ENCODE results near the gene PSMD2. TPM values are rescaled to one million over a fixed set of nuclear protein-coding genes. Genes with fewer than 3 reads are reported as not detected.

PSMD2 gene
- total RNA-seq, 1 experiment from 2014 or later, result 344 TPM

- Mint-ChIP-seq H3K27me3 (ENCODE audit: low read depth) (no peaks in the 10 kb centered on the region), H3K36me3 (ENCODE audit: insufficient read depth in 1 of 3, low read depth in 3 of 3) (peaks cover 16 to 45% (median 41%) of the 10 kb centered on the region in 3 experiments; a peak in 6 of 7 replicates), H3K4me3 (no peak overlapping the region), H3K9me3 (no peaks in the 10 kb centered on the region; a peak in 1 of 5 replicates), H3K4me1 (peaks cover 7 to 16% of the 10 kb centered on the region in 2 experiments), H3K27ac (peak overlapping the region; percentile 52 to 82 (median 81); a peak in 6 of 7 replicates)
- no peak overlapping the region for H2BK5ac ChIP-seq (ENCODE audit: insufficient read length, low read length)
- TF ChIP-seq, protein P1, sequence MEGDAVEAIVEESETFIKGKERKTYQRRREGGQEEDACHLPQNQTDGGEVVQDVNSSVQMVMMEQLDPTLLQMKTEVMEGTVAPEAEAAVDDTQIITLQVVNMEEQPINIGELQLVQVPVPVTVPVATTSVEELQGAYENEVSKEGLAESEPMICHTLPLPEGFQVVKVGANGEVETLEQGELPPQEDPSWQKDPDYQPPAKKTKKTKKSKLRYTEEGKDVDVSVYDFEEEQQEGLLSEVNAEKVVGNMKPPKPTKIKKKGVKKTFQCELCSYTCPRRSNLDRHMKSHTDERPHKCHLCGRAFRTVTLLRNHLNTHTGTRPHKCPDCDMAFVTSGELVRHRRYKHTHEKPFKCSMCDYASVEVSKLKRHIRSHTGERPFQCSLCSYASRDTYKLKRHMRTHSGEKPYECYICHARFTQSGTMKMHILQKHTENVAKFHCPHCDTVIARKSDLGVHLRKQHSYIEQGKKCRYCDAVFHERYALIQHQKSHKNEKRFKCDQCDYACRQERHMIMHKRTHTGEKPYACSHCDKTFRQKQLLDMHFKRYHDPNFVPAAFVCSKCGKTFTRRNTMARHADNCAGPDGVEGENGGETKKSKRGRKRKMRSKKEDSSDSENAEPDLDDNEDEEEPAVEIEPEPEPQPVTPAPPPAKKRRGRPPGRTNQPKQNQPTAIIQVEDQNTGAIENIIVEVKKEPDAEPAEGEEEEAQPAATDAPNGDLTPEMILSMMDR (conservative IDR thresholded peaks at IDR 0.05), result no peak
- no peaks in the 10 kb centered on the region for H3K79me2 ChIP-seq (ENCODE audit: insufficient read depth, low read length)
- H3K4me2 ChIP-seq (ENCODE audit: insufficient read depth, insufficient read length, low read length), result no peak overlapping the region
- no peak overlapping the region for H3T11ph ChIP-seq (ENCODE audit: low read length)
- no peaks in the 10 kb centered on the region for H4K20me1 ChIP-seq (ENCODE audit: control insufficient read depth, insufficient read depth, insufficient read length)
- H2BK12ac ChIP-seq (ENCODE audit: insufficient read length, low read depth, low read length), result no peak overlapping the region
- no peak overlapping the region for H2BK15ac ChIP-seq (ENCODE audit: low read depth, low read length)
- no peaks in the 10 kb centered on the region for H3K27me3 ChIP-seq (ENCODE audit: insufficient read depth, low read length)
- H2AK5ac ChIP-seq (ENCODE audit: insufficient read length, low read length), result no peak overlapping the region
- no peak overlapping the region for H3K56ac ChIP-seq (ENCODE audit: insufficient read length, low read depth, low read length)
- no peaks in the 10 kb centered on the region for H3K79me1 ChIP-seq (ENCODE audit: insufficient read depth, low read depth, low read length, poor library complexity, severe bottlenecking)
- no peak overlapping the region for H2BK120ac ChIP-seq (ENCODE audit: low read depth, low read length, poor library complexity, severe bottlenecking)
- H2AFZ ChIP-seq (ENCODE audit: low read length), result no peak overlapping the region
- no peaks in the 10 kb centered on the region for H3K9me3 ChIP-seq (ENCODE audit: control insufficient read depth, low read depth, low read length)
- H2BK20ac ChIP-seq (ENCODE audit: low read depth, low read length, poor library complexity, severe bottlenecking), result no peak overlapping the region
- H3K23me2 ChIP-seq (ENCODE audit: insufficient read length, low read depth, low read length, poor library complexity, severe bottlenecking), result no peaks in the 10 kb centered on the region
- no peak overlapping the region for H4K8ac ChIP-seq (replicated peaks; ENCODE audit: insufficient read length, low read depth, low read length)
- H3K14ac ChIP-seq (ENCODE audit: insufficient read depth, low read length), result no peak overlapping the region
- H3K23ac ChIP-seq (ENCODE audit: insufficient read length, low read depth, low read length), result no peak overlapping the region
- DNase-seq, result no peak
- no peak overlapping the region for H4K5ac ChIP-seq (ENCODE audit: insufficient read length, low read depth, low read length)
- no peak overlapping the region for H3K9ac ChIP-seq (ENCODE audit: extremely low read depth, insufficient read length, low read length)
- no peaks in the 10 kb centered on the region for H3K4me1 ChIP-seq (ENCODE audit: insufficient read depth, low read length)
- H3K4ac ChIP-seq (ENCODE audit: low read depth, low read length), result no peak overlapping the region
- H4K91ac ChIP-seq (ENCODE audit: insufficient read length, low read depth, low read length), result no peak overlapping the region
- no peak overlapping the region for H3K18ac ChIP-seq (ENCODE audit: insufficient read length, low read depth, low read length)
- WGBS (ENCODE audit: extremely low coverage, insufficient read length, low lambda C conversion rate), result no CpG with 5 or more reads among the region's 9 CpGs
- no peak overlapping the region for H3K27ac ChIP-seq (ENCODE audit: insufficient read length, low read depth, low read length)
These were observed 52.6 kb downstream of the PSMD2 start for GRCh38 chr3:184351511-184352148.
